ENCODE measurements around the gene COL3A1. TPM values are rescaled to one million over a fixed set of nuclear protein-coding genes. Genes with fewer than 3 reads are reported as not detected.

Gene COL3A1
- total RNA-seq, 2 donors from 2014 or later, result not detected

DNA sequence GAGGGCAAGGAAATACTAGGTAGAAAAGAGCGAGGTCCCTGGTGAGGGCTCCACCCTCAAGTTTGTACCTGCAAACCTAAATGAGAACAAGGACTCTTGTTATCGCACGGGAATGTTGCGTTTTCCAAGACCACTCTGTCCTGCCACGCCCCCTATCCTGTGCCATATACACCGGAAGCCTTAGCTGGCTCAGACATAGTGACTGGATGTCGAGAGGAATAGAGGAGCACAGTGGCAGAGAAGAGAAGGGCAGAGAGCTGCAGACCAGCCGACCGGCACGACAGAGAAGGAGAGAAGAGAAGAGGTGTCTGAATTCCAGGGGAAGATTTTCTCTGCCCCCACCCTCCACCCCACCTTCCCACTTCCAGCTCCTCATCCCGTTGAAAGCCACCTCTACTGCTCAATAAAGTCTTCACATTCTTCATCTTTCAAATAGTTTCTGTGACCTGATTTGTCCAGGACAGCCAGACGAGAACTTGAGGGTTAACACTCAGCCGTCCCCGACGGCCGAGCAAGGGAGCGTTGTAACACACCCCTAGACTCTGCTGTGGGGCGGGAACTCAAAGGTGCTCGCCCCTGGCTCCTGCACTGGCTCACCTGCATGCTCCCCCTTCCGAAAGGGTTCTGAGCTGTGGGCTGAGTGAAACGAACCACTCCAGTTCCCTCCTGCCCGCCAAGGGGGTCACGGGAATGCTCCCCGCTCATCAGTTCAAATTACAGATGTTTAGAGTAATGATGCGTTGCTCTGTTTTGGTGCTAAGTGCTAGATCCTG is 24.9 kb upstream of the COL3A1 start:
- 91 to 99% methylated on average over 10 to 22 of the region's 25 CpGs for WGBS, 2 experiments (ENCODE audit: insufficient coverage in 1 of 2, insufficient read length in 1 of 2)
- Histone ChIP-seq H3K36me3 (ENCODE audit: control insufficient read depth, insufficient read depth, low read length) (no peaks in the 10 kb centered on the region), H3K9me3 (ENCODE audit: control insufficient read depth, low read length) (peaks cover 6% of the 10 kb centered on the region), H3K4me1 (ENCODE audit: control insufficient read depth, insufficient read depth, low read length) (no peaks in the 10 kb centered on the region), H3K27ac (ENCODE audit: low read depth, low read length) (no peak overlapping the region), H3K9ac (ENCODE audit: extremely low read depth, low read length, poor library complexity, severe bottlenecking) (no peak overlapping the region), H3K4me3 (ENCODE audit: low read length) (no peak overlapping the region), H3K27me3 (ENCODE audit: control insufficient read depth, insufficient read depth, low read length, poor library complexity, severe bottlenecking) (no peaks in the 10 kb centered on the region)
- H3K27ac Mint-ChIP-seq, result no peak overlapping the region
- H3K36me3 Mint-ChIP-seq (ENCODE audit: low read depth), result no peaks in the 10 kb centered on the region
- peaks cover 10% of the 10 kb centered on the region for H3K9me3 Mint-ChIP-seq
- DNase-seq, result no peak
- no peaks in the 10 kb centered on the region for H3K4me1 Mint-ChIP-seq
- TF ChIP-seq, protein P1, sequence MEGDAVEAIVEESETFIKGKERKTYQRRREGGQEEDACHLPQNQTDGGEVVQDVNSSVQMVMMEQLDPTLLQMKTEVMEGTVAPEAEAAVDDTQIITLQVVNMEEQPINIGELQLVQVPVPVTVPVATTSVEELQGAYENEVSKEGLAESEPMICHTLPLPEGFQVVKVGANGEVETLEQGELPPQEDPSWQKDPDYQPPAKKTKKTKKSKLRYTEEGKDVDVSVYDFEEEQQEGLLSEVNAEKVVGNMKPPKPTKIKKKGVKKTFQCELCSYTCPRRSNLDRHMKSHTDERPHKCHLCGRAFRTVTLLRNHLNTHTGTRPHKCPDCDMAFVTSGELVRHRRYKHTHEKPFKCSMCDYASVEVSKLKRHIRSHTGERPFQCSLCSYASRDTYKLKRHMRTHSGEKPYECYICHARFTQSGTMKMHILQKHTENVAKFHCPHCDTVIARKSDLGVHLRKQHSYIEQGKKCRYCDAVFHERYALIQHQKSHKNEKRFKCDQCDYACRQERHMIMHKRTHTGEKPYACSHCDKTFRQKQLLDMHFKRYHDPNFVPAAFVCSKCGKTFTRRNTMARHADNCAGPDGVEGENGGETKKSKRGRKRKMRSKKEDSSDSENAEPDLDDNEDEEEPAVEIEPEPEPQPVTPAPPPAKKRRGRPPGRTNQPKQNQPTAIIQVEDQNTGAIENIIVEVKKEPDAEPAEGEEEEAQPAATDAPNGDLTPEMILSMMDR (conservative IDR thresholded peaks at IDR 0.05), result no peak
- no peak overlapping the region for H3K4me3 Mint-ChIP-seq
- no peaks in the 10 kb centered on the region for H3K27me3 Mint-ChIP-seq (ENCODE audit: insufficient read depth)

DNA sequence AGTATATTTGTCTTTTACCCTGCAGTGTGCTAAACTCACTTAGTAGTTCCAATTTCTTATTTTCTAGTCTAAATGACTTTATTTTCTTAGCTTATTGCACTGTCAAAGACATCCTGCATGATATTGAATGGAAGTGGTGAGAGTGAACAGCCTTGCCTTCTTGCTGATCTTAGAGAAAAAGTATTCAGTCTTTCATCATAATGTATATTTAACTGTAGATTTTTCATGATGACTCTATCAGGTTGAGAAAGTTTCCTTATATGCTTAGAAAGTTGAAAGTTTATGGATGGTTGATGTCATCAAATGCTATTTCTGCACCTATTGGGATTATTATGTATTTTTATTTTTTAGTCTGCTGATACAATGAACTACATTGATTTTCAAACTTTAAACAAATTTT is 21.3 kb upstream of the COL3A1 start:
- Mint-ChIP-seq H3K9me3 (no peaks in the 10 kb centered on the region), H3K4me3 (no peak overlapping the region), H3K27ac (no peak overlapping the region), H3K4me1 (no peaks in the 10 kb centered on the region), H3K27me3 (ENCODE audit: insufficient read depth) (peaks cover 2% of the 10 kb centered on the region), H3K36me3 (ENCODE audit: low read depth) (no peaks in the 10 kb centered on the region)
- no peak for DNase-seq
- H3K4me3 ChIP-seq (ENCODE audit: low read length), result no peak overlapping the region
- no peak overlapping the region for H3K9ac ChIP-seq (ENCODE audit: extremely low read depth, low read length, poor library complexity, severe bottlenecking)
- no peak overlapping the region for H3K27ac ChIP-seq (ENCODE audit: low read depth, low read length)
- no peaks in the 10 kb centered on the region for H3K36me3 ChIP-seq (ENCODE audit: control insufficient read depth, insufficient read depth, low read length)
- no peaks in the 10 kb centered on the region for H3K4me1 ChIP-seq (ENCODE audit: control insufficient read depth, insufficient read depth, low read length)
- no peaks in the 10 kb centered on the region for H3K27me3 ChIP-seq (ENCODE audit: control insufficient read depth, insufficient read depth, low read length, poor library complexity, severe bottlenecking)
- no peaks in the 10 kb centered on the region for H3K9me3 ChIP-seq (ENCODE audit: control insufficient read depth, low read length)
- TF ChIP-seq, protein P1 (conservative IDR thresholded peaks at IDR 0.05), result no peak

DNA sequence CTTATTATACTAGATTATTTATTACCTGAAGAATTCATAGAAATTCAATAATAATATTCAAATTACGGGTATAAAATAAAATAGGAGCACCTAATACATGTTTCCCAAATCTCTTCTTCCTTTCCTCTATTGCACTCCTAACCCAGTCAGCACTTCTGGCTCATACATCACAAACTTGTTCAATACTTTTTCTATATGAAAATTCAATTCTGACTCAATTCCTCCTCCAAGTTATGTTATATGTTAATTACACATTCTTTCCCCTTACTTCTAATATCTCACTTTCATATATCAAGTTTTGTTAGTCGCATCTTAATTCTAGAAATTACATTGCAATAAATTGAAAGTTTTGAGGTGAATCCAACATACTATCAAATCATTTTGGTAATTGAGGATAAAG is 17.9 kb upstream of the COL3A1 start:
- Mint-ChIP-seq H3K27me3 (ENCODE audit: insufficient read depth) (peaks cover 2% of the 10 kb centered on the region), H3K27ac (no peak overlapping the region), H3K9me3 (no peaks in the 10 kb centered on the region), H3K36me3 (ENCODE audit: low read depth) (no peaks in the 10 kb centered on the region), H3K4me1 (no peaks in the 10 kb centered on the region), H3K4me3 (no peak overlapping the region)
- no peaks in the 10 kb centered on the region for H3K36me3 ChIP-seq (ENCODE audit: control insufficient read depth, insufficient read depth, low read length)
- WGBS, 2 experiments (ENCODE audit: insufficient coverage in 1 of 2, insufficient read length in 1 of 2), result 96% methylated on average over 2 of the region's 2 CpGs; no CpG with 5 or more reads in 1 of the 2 experiments
- H3K27me3 ChIP-seq (ENCODE audit: control insufficient read depth, insufficient read depth, low read length, poor library complexity, severe bottlenecking), result no peaks in the 10 kb centered on the region
- no peaks in the 10 kb centered on the region for H3K9me3 ChIP-seq (ENCODE audit: control insufficient read depth, low read length)
- H3K4me3 ChIP-seq (ENCODE audit: low read length), result no peak overlapping the region
- H3K4me1 ChIP-seq (ENCODE audit: control insufficient read depth, insufficient read depth, low read length), result no peaks in the 10 kb centered on the region
- no peak for DNase-seq
- H3K27ac ChIP-seq (ENCODE audit: low read depth, low read length), result no peak overlapping the region
- TF ChIP-seq, protein P1 (conservative IDR thresholded peaks at IDR 0.05), result no peak
- no peak overlapping the region for H3K9ac ChIP-seq (ENCODE audit: extremely low read depth, low read length, poor library complexity, severe bottlenecking)

Data from endodermal cell (in vitro differentiated cells).